HCEC 1CT (cell line): ENCODE data around the gene CARM1.
"Not testable (repeated sequence)": the region's sequence is repeated elsewhere in the genome, so short reads cannot be mapped to it uniquely, and the experiment has no call there.

Experiments used
- DNase-seq: peaks from one replicate; pipeline ENCODE4 v3.0.0-alpha.2; 2017

The CARM1 gene

GRCh38 chr19:10935371-10936059, 64.2 kb downstream of the CARM1 start:
- DNase-seq: no peak

GRCh38 chr19:10936661-10937084, 65.3 kb downstream of the CARM1 start:
- peak; percentile 69 for DNase-seq

GRCh38 chr19:10941649-10942048, 70.3 kb downstream of the CARM1 start:
- not testable (repeated sequence) for DNase-seq

DNA sequence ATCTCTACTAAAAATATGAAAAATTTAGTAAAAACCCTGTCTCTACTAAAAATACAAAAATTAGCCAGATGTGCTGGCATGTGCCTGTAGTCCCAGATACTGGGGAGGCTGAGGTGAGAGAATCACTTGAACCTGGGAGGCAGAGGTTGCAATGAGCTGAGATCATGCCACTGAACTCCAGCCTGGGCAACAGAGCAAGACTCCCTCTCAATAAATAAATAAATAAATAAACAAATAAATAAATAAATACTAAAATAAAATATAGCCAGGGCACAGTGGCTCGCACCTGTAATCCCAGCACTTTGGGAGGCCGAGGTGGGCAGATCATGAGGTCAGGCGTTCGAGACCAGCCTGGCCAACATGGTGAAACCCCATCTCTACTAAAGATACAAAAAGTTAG, 72.1 kb downstream of the CARM1 start:
- DNase-seq: not testable (repeated sequence)

GRCh38 chr19:10945264-10945663, 73.9 kb downstream of the CARM1 start:
- no peak for DNase-seq

- no peak for DNase-seq
Observed at GRCh38 chr19:10946958-10947657, 75.8 kb downstream of the CARM1 start.

GRCh38 chr19:10952809-10953208, 81.5 kb downstream of the CARM1 start:
- DNase-seq: no peak

- DNase-seq: not testable (repeated sequence)
Observed at GRCh38 chr19:10959277-10959968, 88.1 kb downstream of the CARM1 start.

DNA sequence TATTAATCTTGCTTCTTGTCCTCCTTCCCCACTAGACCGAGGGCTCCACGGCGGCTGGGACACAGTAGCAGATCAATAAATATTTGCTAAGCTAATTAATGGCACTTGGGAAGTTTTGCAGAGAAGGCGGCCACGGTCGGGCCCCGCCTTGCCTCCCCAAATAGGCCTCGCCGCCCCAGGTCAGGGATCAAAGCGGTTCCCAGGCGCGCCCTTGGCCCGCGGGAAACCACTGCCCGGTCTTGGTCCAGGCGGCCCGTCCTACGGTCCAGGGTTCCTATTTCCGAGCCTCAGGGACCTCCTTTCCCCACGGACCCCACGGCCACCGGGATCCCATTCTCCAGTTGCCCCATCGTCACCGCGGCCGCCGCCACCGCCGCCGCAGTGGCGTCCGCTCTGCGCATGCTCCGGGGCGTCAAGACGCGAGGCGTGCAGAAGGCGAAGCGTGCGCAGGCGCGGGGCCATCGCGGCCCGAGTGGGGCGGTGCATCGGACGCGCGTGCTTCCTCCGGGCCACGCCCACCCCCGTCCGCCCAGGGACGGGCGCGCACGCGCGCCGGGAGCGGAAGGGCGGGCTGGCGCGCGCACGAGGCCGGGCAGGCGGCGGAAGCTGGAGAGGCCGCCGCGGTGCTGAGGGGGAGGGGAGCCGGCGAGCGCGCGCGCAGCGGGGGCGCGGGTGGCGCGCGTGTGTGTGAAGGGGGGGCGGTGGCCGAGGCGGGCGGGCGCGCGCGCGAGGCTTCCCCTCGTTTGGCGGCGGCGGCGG, 89.1 kb downstream of the CARM1 start, which contains the start of gene SMARCA4:
SMARCA4 (plus strand) TSS at position 717 of the 759 bp plus-strand sequence. CDS start 23,122 bp downstream, outside the sequence.
- peak; percentile 97 for DNase-seq

- DNase-seq: peak; percentile 21
Observed at GRCh38 chr19:10961073-10961860, 89.9 kb downstream of the CARM1 start.

DNA sequence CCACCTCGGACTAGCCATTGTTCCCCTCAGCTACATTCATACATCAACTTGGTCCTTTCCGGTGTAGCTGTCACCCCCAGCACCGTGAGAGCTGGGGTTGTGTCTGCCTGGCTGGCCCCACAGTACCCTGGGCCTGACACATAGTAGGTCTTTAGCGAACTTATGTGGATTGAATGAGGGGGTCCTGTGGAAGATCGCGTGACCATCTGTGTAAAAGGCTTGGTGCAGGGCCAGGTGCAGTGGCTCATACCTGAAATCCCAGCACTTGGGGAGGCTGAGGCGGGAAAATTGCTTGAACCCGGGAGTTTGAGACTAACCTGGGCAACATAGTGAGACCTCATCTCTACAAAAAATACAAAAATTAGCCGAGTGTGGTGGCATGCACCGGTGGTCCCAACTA, 91.5 kb downstream of the CARM1 start:
- DNase-seq: no peak

- no peak for DNase-seq
Observed at GRCh38 chr19:10963865-10964264, 92.5 kb downstream of the CARM1 start.

DNA sequence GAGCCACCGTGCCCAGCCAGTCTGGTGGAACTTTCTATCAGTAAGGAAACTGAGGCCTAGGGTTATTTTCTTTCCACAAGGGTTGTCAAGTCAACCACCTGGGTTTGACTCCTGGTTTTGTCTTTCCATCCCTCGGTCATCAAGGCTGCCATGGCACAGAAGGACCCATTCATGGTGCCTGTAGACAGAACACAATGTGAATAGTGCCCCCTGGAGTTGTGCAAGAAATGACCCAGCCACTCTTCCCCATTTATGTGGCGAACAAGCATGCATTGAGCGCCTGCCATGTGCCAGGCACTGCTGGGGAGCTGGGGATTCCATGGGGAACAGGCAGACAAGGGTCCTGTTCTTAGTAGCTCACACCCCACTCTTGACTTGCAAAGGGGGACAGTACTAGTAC, 93.5 kb downstream of the CARM1 start:
- DNase-seq: no peak

DNA sequence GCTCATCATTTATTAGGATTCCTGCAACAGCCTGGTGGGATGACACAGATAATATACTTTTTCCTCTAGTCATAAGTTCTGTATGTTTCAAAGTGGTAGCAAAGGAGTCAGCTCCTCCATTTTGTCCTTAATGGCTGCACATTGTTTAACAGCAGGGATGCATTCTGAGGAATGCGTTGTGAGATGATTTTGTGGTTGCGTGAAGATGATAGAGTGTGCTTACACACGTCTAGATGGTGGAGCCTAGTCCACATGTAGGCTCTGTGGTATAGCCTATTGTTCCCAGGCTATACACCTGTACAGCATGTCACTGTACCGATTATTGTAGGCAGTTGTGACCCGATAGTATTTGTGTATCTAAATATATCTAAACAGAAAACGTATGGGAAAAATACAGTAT, 94.0 kb downstream of the CARM1 start:
- DNase-seq: no peak

DNA sequence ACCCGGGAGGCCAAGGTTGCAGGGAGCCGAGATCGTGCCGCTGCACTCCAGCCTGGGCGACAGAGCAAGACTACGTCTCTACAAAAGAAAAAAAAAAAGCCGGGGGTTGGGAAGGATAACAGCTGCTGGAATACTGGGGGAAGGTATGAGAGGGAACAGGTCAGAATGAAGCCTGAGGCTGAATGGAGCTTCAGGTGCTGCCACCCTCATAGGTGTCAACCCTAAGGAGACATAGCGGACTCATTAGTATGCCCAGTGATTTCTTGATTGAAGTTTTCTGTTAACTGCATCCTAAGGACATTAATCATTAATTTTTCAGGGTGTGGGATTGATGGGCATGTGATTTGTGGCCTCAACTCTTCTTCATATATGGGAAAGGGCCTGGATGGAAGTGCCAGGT, 95.5 kb downstream of the CARM1 start:
- no peak for DNase-seq

GRCh38 chr19:10968527-10969135, 97.3 kb downstream of the CARM1 start:
- no peak for DNase-seq

- no peak for DNase-seq
Observed at GRCh38 chr19:10971107-10971726, 99.9 kb downstream of the CARM1 start.
